Measurements from ENCODE around the gene C22orf15.
A peak's percentile ranks its signal among the peaks of the same experiment; 100 is the strongest.
"Not testable (repeated sequence)": the region's sequence is repeated elsewhere in the genome, so short reads cannot be mapped to it uniquely, and the experiment has no call there.

The C22orf15 gene

GRCh38 chr22:23762842-23763578 is at the start of gene C22orf15:
Gene C22orf15, plus strand, starts transcription at chr22:23762990. Its CDS starts 317 bp downstream, at chr22:23763307.
- peak in 1 of 2 experiments; percentile 49 for DNase-seq

- peak; percentile 60 to 68 for DNase-seq
These were observed 48.8 kb upstream of the C22orf15 start for GRCh38 chr22:23713696-23714595.

- peak in 1 of 2 experiments; percentile 42 for DNase-seq
These were observed 47.9 kb upstream of the C22orf15 start for GRCh38 chr22:23714596-23715578.

GRCh38 chr22:23715806-23716375 is 46.9 kb upstream of the C22orf15 start:
- no peak for DNase-seq

- peak; percentile 89 to 90 for DNase-seq
These were observed 45.7 kb upstream of the C22orf15 start for GRCh38 chr22:23716811-23717801.

- no peak for DNase-seq
These were observed 44.2 kb upstream of the C22orf15 start for GRCh38 chr22:23718371-23719165.

GRCh38 chr22:23720855-23721254 is 41.9 kb upstream of the C22orf15 start:
- no peak for DNase-seq

GRCh38 chr22:23722160-23722559 is 40.6 kb upstream of the C22orf15 start:
- no peak for DNase-seq

GRCh38 chr22:23722724-23723123 is 40.1 kb upstream of the C22orf15 start:
- DNase-seq, result no peak

GRCh38 chr22:23728108-23728507 is 34.7 kb upstream of the C22orf15 start:
- DNase-seq, result not testable (repeated sequence)

- DNase-seq, result no peak
These were observed 25.1 kb upstream of the C22orf15 start for GRCh38 chr22:23737696-23738095.

GRCh38 chr22:23742505-23743264 is 20.1 kb upstream of the C22orf15 start:
- DNase-seq, result no peak

- no peak for DNase-seq
These were observed 19.5 kb upstream of the C22orf15 start for GRCh38 chr22:23743303-23743705.

GRCh38 chr22:23744001-23744400 is 18.8 kb upstream of the C22orf15 start:
- no peak for DNase-seq

- DNase-seq, result no peak
These were observed 18.3 kb upstream of the C22orf15 start for GRCh38 chr22:23744485-23744884.

- no peak for DNase-seq
These were observed 17.0 kb upstream of the C22orf15 start for GRCh38 chr22:23745791-23746190.

- DNase-seq, result no peak
These were observed 12.9 kb upstream of the C22orf15 start for GRCh38 chr22:23749841-23750301.

GRCh38 chr22:23750367-23750713 is 12.4 kb upstream of the C22orf15 start:
- DNase-seq, result no peak
